HEK293 (cell line): ENCODE measurements around the gene RAB44.
"Not testable (repeated sequence)": the region's sequence is repeated elsewhere in the genome, so short reads cannot be mapped to it uniquely, and the experiment has no call there.

ENCODE experiments used
- SALL2 ChIP-seq: fragments of 450-650 bp; formaldehyde crosslinking; IDR thresholded peaks from 2 replicates; pipeline ENCODE4 v1.5.0; 2017; ENCODE audit warnings: missing biosample characterization, mild to moderate bottlenecking, missing genetic modification characterization, borderline replicate concordance
- YY1 ChIP-seq: fragments of 450-650 bp; formaldehyde crosslinking; IDR thresholded peaks from 2 replicates; pipeline ENCODE4 v1.5.1; 2018; ENCODE audit warnings: missing biosample characterization, missing genetic modification characterization
- ZBTB11 ChIP-seq: fragments of 450-650 bp; formaldehyde crosslinking; conservative IDR thresholded peaks from 2 replicates; pipeline ENCODE4 v1.5.1; 2016; ENCODE audit warnings: low read depth, missing biosample characterization, missing genetic modification characterization
- ZFP3 ChIP-seq: fragments of 450-650 bp; formaldehyde crosslinking; IDR thresholded peaks from 2 replicates; pipeline ENCODE4 v1.5.1; 2016; ENCODE audit warnings: low read depth, missing biosample characterization, missing genetic modification characterization
- ZNF114 ChIP-seq: fragments of 450-650 bp; formaldehyde crosslinking; IDR thresholded peaks from 2 replicates; pipeline ENCODE4 v1.5.0; 2017; ENCODE audit warnings: missing biosample characterization, missing genetic modification characterization
- ZNF280C ChIP-seq: fragments of 450-650 bp; formaldehyde crosslinking; IDR thresholded peaks from 2 replicates; pipeline ENCODE4 v1.5.1; 2016; ENCODE audit warnings: missing biosample characterization, missing genetic modification characterization
- ZNF423 ChIP-seq: fragments of 450-650 bp; formaldehyde crosslinking; IDR thresholded peaks from 2 replicates; pipeline ENCODE4 v1.5.1; 2016; ENCODE audit warnings: missing biosample characterization, missing genetic modification characterization
- ZNF624 ChIP-seq: fragments of 450-650 bp; formaldehyde crosslinking; IDR thresholded peaks from 2 replicates; pipeline ENCODE4 v1.5.1; 2017; ENCODE audit warnings: missing biosample characterization, missing genetic modification characterization
- ZNF830 ChIP-seq: fragments of 450-650 bp; IDR thresholded peaks from 2 replicates; pipeline ENCODE4 v1.5.0; 2018; ENCODE audit warnings: missing biosample characterization, missing genetic modification characterization, low read depth, mild to moderate bottlenecking, moderate library complexity
- TF ChIP-seq, protein P1 (sequence below): fragments of 450-650 bp; formaldehyde crosslinking; IDR thresholded peaks from 2 replicates; pipeline ENCODE4 v1.5.1; 2016; ENCODE audit warnings: missing biosample characterization, missing genetic modification characterization
- TF ChIP-seq, protein P2 (sequence below): fragments of 450-650 bp; formaldehyde crosslinking; IDR thresholded peaks from 2 replicates; pipeline ENCODE4 v1.5.1; 2016; ENCODE audit warnings: missing biosample characterization, missing genetic modification characterization

- TF ChIP-seq YY1, ZBTB11, ZNF423, ZNF114, ZFP3, SALL2, ZNF280C, ZNF830, ZNF624 (tag by site-specific recombination): not testable (repeated sequence)
- TF ChIP-seq, protein P1, sequence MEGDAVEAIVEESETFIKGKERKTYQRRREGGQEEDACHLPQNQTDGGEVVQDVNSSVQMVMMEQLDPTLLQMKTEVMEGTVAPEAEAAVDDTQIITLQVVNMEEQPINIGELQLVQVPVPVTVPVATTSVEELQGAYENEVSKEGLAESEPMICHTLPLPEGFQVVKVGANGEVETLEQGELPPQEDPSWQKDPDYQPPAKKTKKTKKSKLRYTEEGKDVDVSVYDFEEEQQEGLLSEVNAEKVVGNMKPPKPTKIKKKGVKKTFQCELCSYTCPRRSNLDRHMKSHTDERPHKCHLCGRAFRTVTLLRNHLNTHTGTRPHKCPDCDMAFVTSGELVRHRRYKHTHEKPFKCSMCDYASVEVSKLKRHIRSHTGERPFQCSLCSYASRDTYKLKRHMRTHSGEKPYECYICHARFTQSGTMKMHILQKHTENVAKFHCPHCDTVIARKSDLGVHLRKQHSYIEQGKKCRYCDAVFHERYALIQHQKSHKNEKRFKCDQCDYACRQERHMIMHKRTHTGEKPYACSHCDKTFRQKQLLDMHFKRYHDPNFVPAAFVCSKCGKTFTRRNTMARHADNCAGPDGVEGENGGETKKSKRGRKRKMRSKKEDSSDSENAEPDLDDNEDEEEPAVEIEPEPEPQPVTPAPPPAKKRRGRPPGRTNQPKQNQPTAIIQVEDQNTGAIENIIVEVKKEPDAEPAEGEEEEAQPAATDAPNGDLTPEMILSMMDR (tag by site-specific recombination): not testable (repeated sequence)
- TF ChIP-seq, protein P2, sequence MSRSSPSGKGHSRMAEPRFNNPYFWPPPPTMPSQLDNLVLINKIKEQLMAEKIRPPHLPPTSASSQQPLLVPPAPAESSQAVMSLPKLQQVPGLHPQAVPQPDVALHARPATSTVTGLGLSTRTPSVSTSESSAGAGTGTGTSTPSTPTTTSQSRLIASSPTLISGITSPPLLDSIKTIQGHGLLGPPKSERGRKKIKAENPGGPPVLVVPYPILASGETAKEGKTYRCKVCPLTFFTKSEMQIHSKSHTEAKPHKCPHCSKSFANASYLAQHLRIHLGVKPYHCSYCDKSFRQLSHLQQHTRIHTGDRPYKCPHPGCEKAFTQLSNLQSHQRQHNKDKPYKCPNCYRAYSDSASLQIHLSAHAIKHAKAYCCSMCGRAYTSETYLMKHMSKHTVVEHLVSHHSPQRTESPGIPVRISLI (tag by site-specific recombination): not testable (repeated sequence)
Observed at GRCh38 chr6:36704961-36705577, 7.4 kb downstream of the RAB44 start.
